IMR-90 (cell line): ENCODE measurements around the gene PYGL.

Source experiments
- BHLHE40 ChIP-seq: fragments of 150-350 bp; IDR thresholded peaks from 2 replicates; pipeline ENCODE4 v1.6.1; 2016; ENCODE audit warnings: mild to moderate bottlenecking, low read depth, low read length
- CHD1 ChIP-seq: IDR thresholded peaks from 2 replicates; pipeline ENCODE4 v1.6.1; 2012; ENCODE audit warnings: low read depth, low read length, improper control_type of control experiment
- FOS ChIP-seq: fragments of 150-350 bp; IDR thresholded peaks from 2 replicates; pipeline ENCODE4 v1.6.1; 2016; ENCODE audit warnings: low read depth, low read length
- MAFK ChIP-seq: IDR thresholded peaks from 2 replicates; pipeline ENCODE4 v1.6.1; 2012; ENCODE audit warnings: low read depth, low read length, improper control_type of control experiment
- MXI1 ChIP-seq: IDR thresholded peaks from 2 replicates; pipeline ENCODE4 v1.6.1; 2012; ENCODE audit warnings: low read depth, mild to moderate bottlenecking, low read length, moderate library complexity, borderline replicate concordance
- POLR2A ChIP-seq: IDR thresholded peaks from 2 replicates; pipeline ENCODE4 v1.6.1; 2012; ENCODE audit warnings: mild to moderate bottlenecking, low read depth, low read length
- RCOR1 ChIP-seq: IDR thresholded peaks from 2 replicates; pipeline ENCODE4 v1.6.1; 2012; ENCODE audit warnings: mild to moderate bottlenecking, low read length, improper control_type of control experiment; ENCODE audit not compliant: insufficient replicate concordance
- SMC3 ChIP-seq: fragments of 150-350 bp; IDR thresholded peaks from 2 replicates; pipeline ENCODE4 v1.6.1; 2016; ENCODE audit warnings: low read depth, mild to moderate bottlenecking, antibody characterized with exemption, low read length, moderate library complexity
- TF ChIP-seq, protein P1 (sequence below): conservative IDR thresholded peaks from 2 replicates; pipeline ENCODE4 v1.5.1; 2012; ENCODE audit warnings: mild to moderate bottlenecking, low read depth, low read length, improper control_type of control experiment

DNA sequence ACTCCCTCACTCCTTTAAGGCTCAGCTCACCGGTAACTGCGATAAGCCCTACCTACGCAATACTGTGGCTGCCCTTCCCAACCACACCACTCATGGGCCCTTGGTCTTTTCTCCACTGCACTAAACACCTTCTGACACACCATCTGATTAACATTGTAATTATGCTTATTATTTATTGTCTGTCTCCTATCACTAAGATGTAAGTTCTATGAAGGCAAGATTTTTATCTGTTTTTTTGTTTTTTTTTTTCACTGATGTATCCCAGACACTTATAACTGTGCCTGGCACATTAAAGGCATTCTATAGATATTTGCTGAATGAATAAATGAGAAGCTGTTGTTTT, 34.2 kb upstream of the PYGL start:
- TF ChIP-seq, protein P1, sequence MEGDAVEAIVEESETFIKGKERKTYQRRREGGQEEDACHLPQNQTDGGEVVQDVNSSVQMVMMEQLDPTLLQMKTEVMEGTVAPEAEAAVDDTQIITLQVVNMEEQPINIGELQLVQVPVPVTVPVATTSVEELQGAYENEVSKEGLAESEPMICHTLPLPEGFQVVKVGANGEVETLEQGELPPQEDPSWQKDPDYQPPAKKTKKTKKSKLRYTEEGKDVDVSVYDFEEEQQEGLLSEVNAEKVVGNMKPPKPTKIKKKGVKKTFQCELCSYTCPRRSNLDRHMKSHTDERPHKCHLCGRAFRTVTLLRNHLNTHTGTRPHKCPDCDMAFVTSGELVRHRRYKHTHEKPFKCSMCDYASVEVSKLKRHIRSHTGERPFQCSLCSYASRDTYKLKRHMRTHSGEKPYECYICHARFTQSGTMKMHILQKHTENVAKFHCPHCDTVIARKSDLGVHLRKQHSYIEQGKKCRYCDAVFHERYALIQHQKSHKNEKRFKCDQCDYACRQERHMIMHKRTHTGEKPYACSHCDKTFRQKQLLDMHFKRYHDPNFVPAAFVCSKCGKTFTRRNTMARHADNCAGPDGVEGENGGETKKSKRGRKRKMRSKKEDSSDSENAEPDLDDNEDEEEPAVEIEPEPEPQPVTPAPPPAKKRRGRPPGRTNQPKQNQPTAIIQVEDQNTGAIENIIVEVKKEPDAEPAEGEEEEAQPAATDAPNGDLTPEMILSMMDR: no peak
- TF ChIP-seq MXI1 (no peak), CHD1 (no peak), RCOR1 (no peak), POLR2A (no peak), MAFK (no peak), BHLHE40 (no peak), SMC3 (no peak), FOS (no peak)
